ENCODE results near the gene CEP70.
"Not testable (repeated sequence)": the region's sequence is repeated elsewhere in the genome, so short reads cannot be mapped to it uniquely, and the experiment has no call there.

The CEP70 gene

GRCh38 chr3:138594150-138594934 is at the start of gene CEP70:
Gene CEP70, minus strand, starts transcription at chr3:138594260. Its CDS starts 21,333 bp downstream, at chr3:138572927.
- DNase-seq: peak; percentile 93

- no peak for DNase-seq
These were observed 48.8 kb upstream of the CEP70 start for GRCh38 chr3:138642927-138643253.

- DNase-seq: no peak
These were observed 48.3 kb upstream of the CEP70 start for GRCh38 chr3:138642226-138642926.

DNA sequence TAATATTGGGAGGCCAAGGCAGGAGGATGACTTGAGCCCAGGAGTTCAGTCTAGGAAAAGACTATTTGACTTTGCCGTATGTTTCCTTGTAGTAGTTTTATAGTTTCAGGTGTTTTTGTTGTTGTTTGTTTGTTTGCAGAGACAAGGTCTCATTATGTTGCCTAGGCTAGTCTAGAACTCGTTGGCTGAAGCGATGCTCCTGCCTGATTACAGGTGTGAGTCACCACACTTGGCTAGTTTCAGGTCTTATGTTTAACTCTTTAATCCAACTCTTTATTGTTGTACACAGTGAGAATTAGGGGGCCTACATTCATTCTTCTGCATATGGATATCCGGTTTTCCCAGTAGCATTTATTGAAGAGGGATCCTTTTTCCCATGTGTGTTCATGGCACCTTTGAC is 46.5 kb upstream of the CEP70 start:
- DNase-seq: no peak

GRCh38 chr3:138638641-138639040 is 44.6 kb upstream of the CEP70 start:
- DNase-seq: no peak

GRCh38 chr3:138629526-138629925 is 35.5 kb upstream of the CEP70 start:
- DNase-seq: no peak

DNA sequence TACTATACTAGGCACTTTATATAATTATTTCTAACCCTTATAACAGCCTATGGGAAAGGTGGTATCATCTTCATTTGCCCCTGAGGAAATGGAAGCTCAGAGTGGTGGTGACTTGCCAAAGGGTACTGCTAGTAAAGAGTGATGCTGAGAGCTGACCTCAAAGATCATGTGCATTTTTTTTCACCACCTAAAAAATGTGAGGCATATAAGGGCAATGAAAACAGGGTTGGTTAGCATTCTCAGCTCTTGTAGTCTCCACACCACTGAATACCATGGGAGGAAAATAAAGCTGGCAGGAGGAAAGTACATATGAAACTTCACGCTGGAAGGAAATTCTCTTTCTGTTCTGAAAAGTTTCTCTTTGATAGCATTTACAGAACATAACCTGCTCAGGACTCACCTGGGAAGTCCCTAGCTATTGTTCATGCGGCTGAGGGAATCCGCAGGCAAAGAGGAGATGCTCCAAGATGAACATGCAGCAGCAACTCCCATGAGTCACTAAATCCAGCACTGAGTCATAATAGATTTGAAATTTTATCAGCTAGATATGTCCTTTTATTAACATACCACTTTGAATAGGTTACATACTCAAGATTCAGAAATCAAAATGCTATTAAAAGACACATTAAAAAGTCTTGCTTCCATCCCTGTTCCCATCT is 31.8 kb upstream of the CEP70 start:
- DNase-seq: no peak

- DNase-seq: no peak
These were observed 30.5 kb upstream of the CEP70 start for GRCh38 chr3:138624518-138624917.

GRCh38 chr3:138620431-138620830 is 26.4 kb upstream of the CEP70 start:
- DNase-seq: no peak

DNA sequence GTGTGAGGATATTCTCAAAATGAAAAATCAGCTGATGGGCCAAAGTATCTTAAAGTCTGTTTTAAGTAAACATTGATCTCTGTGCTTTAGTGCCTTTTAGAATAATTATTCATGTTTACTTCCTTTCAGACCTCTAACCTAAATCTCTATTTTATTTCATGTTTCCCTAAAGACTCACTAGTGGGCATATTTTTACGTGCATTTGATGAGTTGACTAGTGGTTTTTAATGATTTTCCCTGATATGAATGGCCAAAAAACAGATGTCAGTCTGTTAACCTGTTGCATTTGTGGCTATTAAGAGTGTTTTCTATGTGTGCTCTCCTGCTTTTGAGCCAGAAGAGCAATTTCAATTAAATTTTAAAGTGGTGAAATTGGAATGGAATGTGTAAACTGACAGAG is 21.4 kb upstream of the CEP70 start:
- no peak for DNase-seq

DNA sequence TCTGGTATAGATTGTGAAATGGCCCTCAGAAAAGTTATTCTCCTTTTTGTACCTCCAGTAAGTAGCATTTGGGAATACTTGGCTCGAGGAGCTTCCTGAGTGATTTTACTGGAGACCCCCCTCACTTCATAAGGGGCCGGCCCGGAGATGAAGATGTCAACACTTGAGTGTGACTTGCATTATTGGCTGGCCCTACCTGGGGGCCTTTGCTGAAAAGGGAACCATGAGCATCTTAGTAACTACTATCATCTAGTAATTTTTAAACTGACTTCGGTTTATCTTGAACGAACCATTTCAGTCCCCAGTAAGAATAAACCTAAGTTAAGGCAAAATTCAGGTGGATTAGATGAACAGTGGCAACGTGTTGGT is 15.8 kb upstream of the CEP70 start:
- no peak for DNase-seq

DNA sequence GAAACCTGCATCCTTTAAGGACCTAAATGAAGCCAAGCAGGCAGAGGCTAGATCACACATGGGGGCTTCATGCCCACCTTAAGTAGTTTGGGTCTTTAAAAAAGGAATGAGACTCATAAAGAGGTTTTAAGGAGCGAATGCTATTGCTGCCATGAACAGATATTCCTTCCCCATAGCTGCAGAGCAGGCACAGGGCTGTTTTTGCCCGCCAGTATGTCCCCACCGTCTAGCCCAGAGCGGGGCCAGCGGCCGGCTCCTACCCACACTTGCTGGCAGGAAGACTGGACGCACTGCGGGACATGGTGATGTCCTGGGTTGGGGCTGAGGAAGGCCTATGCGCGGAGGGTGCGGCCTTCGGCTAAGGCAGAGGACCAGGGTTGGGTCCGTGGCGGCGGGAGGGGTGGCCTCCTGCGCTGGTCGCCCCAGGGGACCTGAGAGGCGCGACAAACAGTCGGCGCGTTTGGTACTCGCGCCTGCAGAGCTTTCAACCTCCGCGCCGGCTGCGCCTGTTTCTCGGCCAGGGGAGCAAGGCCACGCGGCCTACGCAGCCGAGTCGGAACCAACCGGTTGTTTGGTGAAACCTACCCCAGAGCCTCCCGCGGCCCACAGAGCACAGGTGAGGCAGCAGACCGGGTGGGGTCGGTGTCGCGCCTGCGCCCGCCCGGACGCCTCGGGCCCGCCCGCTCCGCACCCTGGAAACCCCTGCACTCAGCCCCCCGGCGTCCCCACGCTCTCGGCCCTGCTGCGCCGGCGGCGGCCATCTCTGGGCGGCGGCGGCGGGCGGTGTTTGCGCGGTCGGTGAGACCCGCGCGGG is 14.5 kb upstream of the CEP70 start, which contains the start of gene FAIM:
Gene FAIM (plus strand): TSS at position 450 of the 814 bp plus-strand sequence. CDS start 10,956 bp downstream, outside the sequence.
- DNase-seq: peak; percentile 62

- not testable (repeated sequence) for DNase-seq
These were observed 10.1 kb upstream of the CEP70 start for GRCh38 chr3:138604106-138604595.

- DNase-seq: not testable (repeated sequence)
These were observed 7.6 kb upstream of the CEP70 start for GRCh38 chr3:138601661-138602060.

GRCh38 chr3:138600100-138600745 is 6.2 kb upstream of the CEP70 start:
- DNase-seq: no peak

DNA sequence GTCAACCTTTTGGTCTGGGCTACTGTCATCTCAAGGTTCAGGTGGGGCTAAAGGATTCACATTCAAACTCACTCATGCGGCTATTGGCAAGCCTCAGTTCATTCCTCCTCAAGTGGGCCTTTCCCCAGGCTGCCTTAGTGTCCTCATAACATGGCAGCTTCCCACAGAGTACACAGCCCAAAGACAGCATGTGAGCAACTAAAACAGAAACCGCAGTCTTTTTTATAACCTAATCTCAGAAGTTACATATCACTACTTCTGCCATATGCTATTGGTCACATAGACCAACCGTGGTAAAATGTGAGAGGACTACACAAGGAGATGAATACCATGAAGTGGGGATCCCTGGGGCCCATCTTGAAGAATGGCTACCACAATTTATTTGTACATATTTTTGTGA is 4.5 kb upstream of the CEP70 start:
- DNase-seq: no peak

- DNase-seq: not testable (repeated sequence)
These were observed 3.3 kb upstream of the CEP70 start for GRCh38 chr3:138597186-138597976.

DNA sequence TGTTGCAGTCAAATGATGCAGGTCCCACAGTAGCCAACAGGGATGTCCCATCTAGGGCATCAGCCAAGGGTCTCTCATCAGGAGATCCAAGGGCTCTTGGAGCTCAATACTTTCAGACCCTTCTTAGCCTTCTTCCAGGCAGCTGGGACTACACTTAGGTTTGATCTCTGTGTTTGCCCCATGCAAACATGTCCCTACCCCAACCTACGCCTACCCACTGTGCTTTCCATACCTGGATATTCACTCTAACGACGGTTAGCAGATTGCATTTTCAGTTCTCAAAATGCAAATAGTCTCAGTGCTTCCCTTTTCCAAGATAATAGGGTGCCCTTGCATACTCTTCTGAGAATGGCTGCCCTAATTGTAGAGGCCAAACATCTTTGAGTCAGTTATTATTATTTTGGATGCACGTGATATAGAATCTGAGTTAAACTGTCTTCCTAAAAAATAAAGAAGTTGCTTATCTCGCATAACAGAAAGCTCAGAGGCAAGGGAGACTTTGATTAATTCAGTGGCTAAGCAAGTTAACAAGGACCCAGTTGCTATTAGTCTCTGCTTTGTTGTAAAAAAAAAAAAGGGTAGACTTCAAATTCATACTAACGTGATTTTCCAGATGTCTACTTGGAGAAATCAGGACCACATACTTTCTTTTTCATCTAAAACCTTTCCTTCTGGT is 1.0 kb upstream of the CEP70 start:
- no peak for DNase-seq

GRCh38 chr3:138593488-138594149 is 441 bp downstream of the CEP70 start:
- DNase-seq: no peak

GRCh38 chr3:138591392-138591791 is 2.7 kb downstream of the CEP70 start:
- no peak for DNase-seq
